Germinal center (tissue), 1 donor: ENCODE data around the gene TECPR1.

Experiments used
- DNase-seq: peaks from one replicate; pipeline ENCODE4 v3.0.0; 2012; ENCODE audit warnings: mixed read lengths, low spot score

The TECPR1 gene

GRCh38 chr7:98211676-98212531, 40.1 kb downstream of the TECPR1 start:
- no peak for DNase-seq

DNA sequence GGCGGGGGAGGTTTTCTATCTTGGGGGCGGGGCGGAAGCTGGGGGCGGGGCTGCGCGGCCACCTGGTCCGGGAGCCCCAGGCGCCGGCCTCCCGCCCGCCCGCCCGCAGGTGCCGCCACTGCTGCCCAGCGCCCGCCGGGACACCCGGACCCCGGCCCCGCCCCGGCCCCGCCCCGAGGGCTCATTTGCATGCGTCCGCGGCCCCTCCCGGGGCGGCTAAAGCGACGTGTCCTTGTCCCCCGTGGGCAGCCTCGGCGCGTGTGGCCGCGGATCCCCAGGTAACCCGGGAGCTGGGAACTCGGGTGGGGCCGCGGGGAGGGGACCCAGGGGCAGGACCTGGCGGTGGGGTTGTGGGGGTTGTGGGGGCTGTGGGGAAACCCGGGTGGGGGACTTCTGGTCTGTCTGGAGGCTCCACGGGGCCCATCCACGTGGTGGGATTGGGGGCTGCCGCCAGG, 40.8 kb downstream of the TECPR1 start, which contains the start of gene BHLHA15:
Gene BHLHA15, plus strand, starts transcription at position 219 of the 455 bp plus-strand sequence. CDS start 871 bp downstream, outside the sequence.
- peak; percentile 59 for DNase-seq

DNA sequence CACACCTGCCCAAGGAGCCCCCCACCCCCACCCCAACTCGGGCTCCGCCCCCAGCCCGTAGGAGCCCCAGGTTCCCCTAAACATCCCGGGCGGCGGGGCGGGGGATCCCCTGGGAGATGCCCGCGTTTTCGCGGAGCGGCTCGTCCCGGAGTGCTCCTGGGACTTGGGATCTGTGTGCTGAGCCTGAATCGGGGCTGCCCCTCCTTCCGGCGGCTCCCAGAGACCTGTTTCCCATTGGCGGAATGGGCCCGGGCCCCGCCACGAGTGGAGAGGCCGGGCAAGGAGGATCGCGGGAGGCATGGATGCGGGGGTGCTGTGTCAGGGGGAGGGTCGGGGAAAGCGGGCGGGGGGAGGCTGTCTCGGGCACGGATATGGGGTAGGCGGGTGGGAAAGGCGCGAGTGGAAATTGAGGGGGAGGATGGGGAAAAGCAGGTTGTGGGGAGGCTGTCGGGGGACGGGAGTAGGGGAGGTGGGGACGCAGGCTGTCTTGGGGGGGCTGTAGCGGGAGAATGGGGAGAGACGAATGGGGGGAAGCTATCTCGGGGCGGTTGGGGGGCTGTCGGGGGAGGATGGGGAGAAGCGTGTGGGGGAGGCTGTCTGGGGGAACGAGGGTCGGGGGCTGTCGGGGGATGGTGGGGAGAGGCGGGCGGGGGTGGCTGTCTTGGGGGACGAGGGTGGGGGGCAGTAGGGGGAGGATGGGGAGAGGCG, 41.4 kb downstream of the TECPR1 start:
- no peak for DNase-seq

- DNase-seq: no peak
Measured at GRCh38 chr7:98209166-98209920, 42.7 kb downstream of the TECPR1 start.

- DNase-seq: no peak
Measured at GRCh38 chr7:98206451-98207330, 45.3 kb downstream of the TECPR1 start.

DNA sequence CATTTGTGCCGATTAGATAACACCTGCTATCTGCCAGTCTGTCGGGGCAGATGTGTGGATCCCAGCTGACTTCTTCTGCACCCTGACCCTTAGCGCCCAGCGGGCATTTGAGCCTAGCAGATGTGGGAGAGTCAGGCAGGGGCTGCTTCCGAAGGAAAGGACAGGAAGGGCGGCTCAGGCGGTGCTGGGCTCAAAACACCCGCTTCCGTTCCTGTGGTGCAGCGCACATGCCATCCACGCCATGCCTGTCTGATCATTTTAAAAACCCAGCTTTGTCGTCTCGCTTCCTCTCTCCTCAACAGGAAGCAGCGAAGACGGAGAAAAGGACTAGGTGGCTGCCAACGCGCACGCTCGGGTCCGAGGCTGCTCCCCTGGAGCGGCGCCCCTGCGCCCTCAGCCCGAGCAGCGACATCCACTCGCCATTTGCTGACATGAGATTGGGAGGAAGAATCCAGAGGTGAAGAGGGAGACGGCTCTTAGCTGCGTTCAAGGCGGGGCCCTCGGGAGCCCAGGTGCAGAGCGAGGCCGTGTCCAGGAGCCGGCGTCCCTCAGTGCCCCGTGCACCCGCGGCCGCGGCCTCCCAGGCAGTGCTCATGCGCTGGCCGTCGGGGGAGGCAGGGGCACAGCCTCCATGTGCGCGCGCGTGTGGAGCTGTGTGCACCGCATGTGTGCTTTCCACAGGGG, 46.7 kb downstream of the TECPR1 start:
- no peak for DNase-seq

DNA sequence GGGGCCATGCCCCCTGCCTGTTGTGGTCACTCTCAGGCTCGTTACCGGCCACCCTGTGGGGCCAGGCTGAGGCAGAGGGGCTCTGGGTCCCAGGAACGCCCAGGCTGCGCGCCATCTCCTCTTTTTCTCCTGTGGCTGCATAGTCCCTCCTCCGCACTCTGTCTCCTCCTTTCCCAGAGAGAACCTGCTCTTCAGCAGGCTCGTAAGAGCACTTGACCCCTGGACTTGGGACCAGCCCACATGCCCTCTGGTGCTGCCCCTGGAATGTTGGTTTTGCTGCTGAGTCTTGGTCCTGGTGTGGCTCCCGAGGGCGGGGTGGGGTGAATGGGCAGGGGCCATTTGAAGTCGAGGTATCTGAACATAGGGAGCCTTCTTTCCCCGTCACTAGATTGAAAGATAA, 47.4 kb downstream of the TECPR1 start:
- no peak for DNase-seq

GRCh38 chr7:98203964-98204605, 47.9 kb downstream of the TECPR1 start:
- no peak for DNase-seq

DNA sequence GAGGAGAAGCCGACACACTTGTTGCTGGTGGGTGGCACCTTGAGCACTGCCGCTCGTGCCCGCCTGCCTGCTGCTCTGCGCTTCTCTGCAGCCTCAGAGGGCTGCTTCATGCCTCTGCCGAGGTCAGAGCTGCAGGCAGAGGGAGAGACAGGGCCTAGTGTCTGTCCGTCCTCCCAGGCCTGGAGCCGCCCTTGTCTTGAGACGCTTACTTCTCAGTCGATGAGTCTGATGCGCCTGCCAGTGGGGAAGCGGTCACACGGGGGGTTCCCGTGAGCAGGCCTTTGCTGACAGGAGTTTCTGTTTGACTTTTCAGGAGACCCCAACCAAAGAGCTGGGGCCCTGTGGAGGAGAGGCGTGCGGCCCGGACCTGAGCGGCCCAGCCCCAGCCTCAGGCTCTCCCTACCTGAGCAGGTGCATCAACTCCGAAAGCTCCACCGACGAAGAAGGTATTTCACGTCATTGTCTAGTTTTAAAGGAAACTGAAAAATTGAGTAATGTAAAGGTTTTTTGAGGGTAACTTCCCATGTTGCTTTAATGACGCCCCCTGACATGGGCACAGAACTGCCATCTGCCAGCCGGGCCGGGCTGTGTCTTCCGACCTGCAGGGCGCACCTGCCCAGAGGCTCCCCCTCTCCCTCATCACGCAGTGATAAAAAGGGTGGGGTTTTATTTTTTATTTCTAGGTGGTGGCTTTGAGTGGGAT, 48.6 kb downstream of the TECPR1 start:
- no peak for DNase-seq

GRCh38 chr7:98202367-98203195, 49.5 kb downstream of the TECPR1 start:
- peak; percentile 81 for DNase-seq

DNA sequence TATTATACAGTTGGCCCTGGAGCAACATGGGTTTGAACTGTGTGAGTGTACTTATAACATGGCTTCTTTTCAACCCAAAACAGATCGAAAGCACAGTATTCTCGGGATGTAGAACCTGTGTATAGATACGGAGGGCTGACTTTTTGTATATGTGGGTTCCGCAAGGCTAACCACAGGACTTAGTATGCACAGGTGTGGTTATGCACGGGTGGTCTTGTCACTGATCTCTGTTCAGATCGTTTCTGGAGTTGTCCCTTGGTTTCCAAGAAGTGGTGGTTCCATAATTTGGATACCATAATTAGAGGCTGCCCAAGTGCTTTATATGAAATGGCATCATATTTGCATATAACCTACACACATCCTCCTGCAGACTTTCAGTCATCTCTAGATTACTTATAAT, 51.7 kb downstream of the TECPR1 start:
- peak; percentile 72 for DNase-seq

DNA sequence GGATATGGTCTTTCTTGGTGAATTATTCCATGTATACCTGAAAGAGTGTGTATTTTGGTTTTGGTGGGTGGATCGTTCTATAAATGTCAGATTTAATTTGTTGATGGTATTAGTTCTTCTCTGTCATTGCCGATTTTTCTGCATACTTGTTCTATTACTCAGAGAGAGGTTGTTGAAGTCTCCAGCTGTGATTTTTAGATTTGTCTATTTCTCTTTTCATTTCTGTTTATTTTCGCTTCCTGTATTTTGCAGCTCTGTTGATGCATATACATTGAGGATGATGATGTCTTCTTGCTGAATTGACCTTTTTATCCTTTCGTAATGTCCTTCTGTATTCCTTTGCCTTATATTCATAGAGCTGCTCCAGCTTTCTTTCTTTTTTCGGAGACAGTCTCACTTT, 52.9 kb downstream of the TECPR1 start:
- DNase-seq: no peak

GRCh38 chr7:98196706-98197605, 55.1 kb downstream of the TECPR1 start:
- no peak for DNase-seq

DNA sequence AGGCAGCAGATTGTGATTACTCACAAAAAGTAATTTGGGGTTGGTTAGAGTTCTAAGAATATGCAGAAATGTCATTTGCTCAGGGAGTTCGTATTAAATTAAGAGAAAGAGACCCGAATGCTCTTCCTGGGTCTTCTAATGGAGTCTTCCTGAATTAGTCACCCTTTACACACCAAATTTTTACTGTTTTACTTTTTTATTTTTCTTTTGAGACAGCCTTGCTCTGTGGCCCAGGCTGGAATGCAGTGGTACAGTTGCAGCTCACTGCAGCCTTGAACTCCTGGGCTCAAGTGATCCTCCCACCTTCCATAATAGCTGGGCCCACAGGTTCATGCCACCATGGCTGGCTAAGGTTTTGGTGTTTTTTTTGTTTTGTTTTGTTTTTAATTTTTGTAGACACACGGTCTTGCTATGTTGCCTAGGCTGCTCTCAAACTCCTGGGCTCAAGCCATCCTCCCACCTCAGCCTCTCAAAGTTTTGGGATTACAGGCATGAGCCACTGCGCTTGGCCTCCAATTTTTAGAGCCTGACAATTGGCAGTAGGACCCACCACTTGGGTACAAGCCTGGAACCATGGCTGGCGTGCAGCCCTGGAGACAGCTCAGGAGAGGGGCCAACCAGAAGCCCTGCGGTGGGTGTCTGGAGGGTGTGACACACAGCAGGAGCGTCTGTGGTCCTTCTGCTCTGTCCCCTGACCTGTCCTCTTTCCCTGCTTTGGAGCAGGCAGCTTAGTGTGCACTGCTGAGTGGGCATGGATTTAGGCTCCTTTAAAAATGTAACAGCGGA, 57.2 kb downstream of the TECPR1 start:
- DNase-seq: no peak

- DNase-seq: no peak
Measured at GRCh38 chr7:98194186-98194585, 57.8 kb downstream of the TECPR1 start.

DNA sequence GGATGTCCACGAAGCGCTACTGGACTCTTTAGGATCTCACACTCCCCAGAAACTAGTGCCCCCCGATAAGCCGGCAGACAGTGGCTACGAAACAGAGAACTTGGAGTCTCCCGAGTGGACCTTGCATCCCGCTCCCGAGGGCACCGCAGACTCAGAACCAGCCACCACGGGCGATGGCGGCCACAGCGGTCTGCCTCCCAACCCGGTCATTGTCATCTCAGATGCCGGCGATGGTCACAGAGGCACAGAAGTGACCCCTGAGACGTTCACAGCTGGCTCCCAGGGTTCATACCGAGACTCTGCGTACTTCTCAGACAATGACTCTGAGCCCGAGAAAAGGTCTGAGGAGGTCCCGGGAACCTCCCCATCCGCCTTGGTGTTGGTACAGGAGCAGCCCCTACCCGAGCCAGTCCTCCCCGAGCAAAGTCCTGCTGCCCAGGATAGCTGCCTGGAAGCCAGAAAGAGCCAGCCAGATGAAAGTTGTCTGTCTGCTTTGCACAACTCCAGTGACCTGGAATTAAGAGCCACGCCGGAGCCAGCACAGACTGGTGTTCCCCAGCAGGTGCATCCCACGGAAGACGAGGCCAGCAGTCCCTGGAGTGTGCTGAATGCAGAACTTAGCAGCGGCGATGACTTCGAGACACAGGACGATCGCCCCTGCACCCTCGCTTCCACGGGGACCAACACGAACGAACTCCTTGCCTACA, 58.4 kb downstream of the TECPR1 start:
- DNase-seq: no peak
